Right lobe of liver (tissue), 6 donors: ENCODE data around the gene WDR83. TPM values are rescaled to one million over a fixed set of nuclear protein-coding genes. Genes with fewer than 3 reads are reported as not detected.
"Not testable (repeated sequence)": the region's sequence is repeated elsewhere in the genome, so short reads cannot be mapped to it uniquely, and the experiment has no call there.

Experiments
- ATAC-seq, 4 donors: fragments of 200-7000 bp; cut with Tn5 transposase; one replicate each; pipeline ENCODE4 v1.9.1; 2020; ENCODE audit warnings: mild to moderate bottlenecking in 4 of 4, moderate library complexity in 4 of 4
- DNase-seq, 3 donors: peaks; one replicate each; pipeline ENCODE4 v3.0.0-alpha.2; 2020
- H3K27ac ChIP-seq, 3 donors: fragments of 200-600 bp; one replicate each; pipeline ENCODE4 v1.8.0; 2022
- H3K27me3 ChIP-seq, 2 donors: fragments of 200-600 bp; one replicate each; pipeline ENCODE4 v1.8.0; 2022
- H3K36me3 ChIP-seq, 4 donors: fragments of 200-600 bp; sonication (generic) in 1 of 4; one replicate each; pipeline versions ENCODE4 v1.5.1 to v1.8.0; 2017 to 2022; ENCODE audit warnings: control low read depth in 1 of 4
- H3K4me1 ChIP-seq, 4 donors: fragments of 200-600 bp; sonication (generic) in 1 of 4; one replicate each; pipeline versions ENCODE4 v1.5.1 to v1.8.0; 2017 to 2022; ENCODE audit warnings: control low read depth in 1 of 4
- H3K4me3 ChIP-seq, 3 donors: fragments of 200-600 bp; one replicate each; pipeline ENCODE4 v1.8.0; 2022
- H3K9me3 ChIP-seq, 4 donors: fragments of 200-600 bp; sonication (generic) in 1 of 4; one replicate each; pipeline versions ENCODE4 v1.5.1 to v1.8.0; 2017 to 2022; ENCODE audit warnings: control low read depth in 1 of 4
- POLR2A ChIP-seq: fragments of 450-650 bp; IDR thresholded peaks from one replicate; pipeline ENCODE4 v1.6.1; 2017; ENCODE audit warnings: antibody characterized with exemption, mild to moderate bottlenecking
- WGBS: methylation state at CpG from one replicate; pipeline ENCODE4 v1.1.6; 2018; ENCODE audit warnings: low coverage, low lambda C conversion rate; ENCODE audit not compliant: insufficient coverage; ENCODE audit errors: missing lambda C conversion rate; 5-methylcytosine and 5-hydroxymethylcytosine counted together
- intact Hi-C, 2 donors: fragments of 100-400 bp; cut with DNase I; formaldehyde crosslinking; loops; one replicate each; pipeline versions ENCODE4 v1.11.2 to v1.14.1; 2022
- total RNA-seq, 6 experiments: library from RNA; depleted of rRNA in 2 of 6; stranded (reverse); fragments of >200 nt in 2 of 6; fragmentation: NEBNext Ultra II Directional in 3 of 6; extraction: Animal tissue kit (Norgen Biotek cat#: 25700) in 3 of 6; gene quantifications; one replicate each; pipeline versions ENCODE4 v1.1.0 to v1.2.4, GENCODE V29; 2016 to 2023
- TF ChIP-seq, protein P1 (sequence below), 4 donors: fragments of 200-600 bp in 3 of 4; fragments of 450-650 bp in 1 of 4; IDR thresholded peaks; one replicate each; pipeline versions ENCODE4 v1.5.1 to v1.8.0; 2016 to 2022; ENCODE audit warnings: antibody characterized with exemption in 4 of 4, mild to moderate bottlenecking in 2 of 4
- donor health status: DM: no; HTN: yes; CAD: no.
- donor health status: DM: no; HTN: no; CAD: no.
- donor health status: DM: no; HTN: no; CAD: no.
- donor health status: DM: no; HTN: yes; CAD: no.
- donor health status: DM: no; HTN: yes; CAD: no.

The WDR83 gene
- total RNA-seq, 6 experiments from 2014 or later, result 2.5 to 6.2 (median 4.2) TPM

DNA sequence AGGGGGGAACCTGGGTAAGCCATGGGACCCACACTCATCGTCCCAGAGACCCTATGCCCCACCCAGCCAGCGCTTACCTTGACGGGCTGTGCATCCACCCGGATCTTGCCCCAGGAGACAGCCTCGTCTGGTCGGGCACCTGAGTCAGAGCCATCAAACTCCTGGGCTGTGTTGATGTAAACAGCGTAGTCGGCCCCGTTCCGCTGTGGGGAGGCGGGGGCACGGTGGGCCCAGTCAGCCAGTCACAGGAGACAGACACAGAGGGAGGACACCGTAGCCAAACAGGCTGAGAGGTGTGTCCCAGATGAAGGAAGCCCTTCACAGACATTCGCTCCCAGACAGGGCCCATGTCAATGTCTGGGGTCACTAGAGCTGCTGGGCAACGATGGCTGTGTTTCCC, 9.3 kb downstream of the WDR83 start:
- intact Hi-C loops, result no loop called here
- Histone ChIP-seq H3K4me3 (no peak overlapping the region), H3K27me3 (no peaks in the 10 kb centered on the region), H3K4me1 (peaks cover 0 to 19% (median 0%) of the 10 kb centered on the region in 4 donors), H3K9me3 (no peaks in the 10 kb centered on the region), H3K27ac (no peak overlapping the region), H3K36me3 (peaks cover 0 to 66% (median 26%) of the 10 kb centered on the region in 4 donors)
- no CpG with 5 or more reads among the region's 15 CpGs for WGBS
- TF ChIP-seq, protein P1, sequence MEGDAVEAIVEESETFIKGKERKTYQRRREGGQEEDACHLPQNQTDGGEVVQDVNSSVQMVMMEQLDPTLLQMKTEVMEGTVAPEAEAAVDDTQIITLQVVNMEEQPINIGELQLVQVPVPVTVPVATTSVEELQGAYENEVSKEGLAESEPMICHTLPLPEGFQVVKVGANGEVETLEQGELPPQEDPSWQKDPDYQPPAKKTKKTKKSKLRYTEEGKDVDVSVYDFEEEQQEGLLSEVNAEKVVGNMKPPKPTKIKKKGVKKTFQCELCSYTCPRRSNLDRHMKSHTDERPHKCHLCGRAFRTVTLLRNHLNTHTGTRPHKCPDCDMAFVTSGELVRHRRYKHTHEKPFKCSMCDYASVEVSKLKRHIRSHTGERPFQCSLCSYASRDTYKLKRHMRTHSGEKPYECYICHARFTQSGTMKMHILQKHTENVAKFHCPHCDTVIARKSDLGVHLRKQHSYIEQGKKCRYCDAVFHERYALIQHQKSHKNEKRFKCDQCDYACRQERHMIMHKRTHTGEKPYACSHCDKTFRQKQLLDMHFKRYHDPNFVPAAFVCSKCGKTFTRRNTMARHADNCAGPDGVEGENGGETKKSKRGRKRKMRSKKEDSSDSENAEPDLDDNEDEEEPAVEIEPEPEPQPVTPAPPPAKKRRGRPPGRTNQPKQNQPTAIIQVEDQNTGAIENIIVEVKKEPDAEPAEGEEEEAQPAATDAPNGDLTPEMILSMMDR (IDR thresholded peaks at IDR 0.05), result no peak
- no peak for TF ChIP-seq POLR2A
- no peak for DNase-seq
- ATAC-seq, result no peak

GRCh38 chr19:12676384-12676792, 9.8 kb downstream of the WDR83 start:
- Histone ChIP-seq H3K4me1 (peaks cover 0 to 19% (median 0%) of the 10 kb centered on the region in 4 donors), H3K27ac (no peak overlapping the region), H3K4me3 (no peak overlapping the region), H3K36me3 (peaks cover 0 to 66% (median 26%) of the 10 kb centered on the region in 4 donors), H3K9me3 (no peaks in the 10 kb centered on the region), H3K27me3 (no peaks in the 10 kb centered on the region)
- intact Hi-C loops, result no loop called here
- TF ChIP-seq, protein P1 (IDR thresholded peaks at IDR 0.05), result peak; percentile 78 to 86 (median 82)
- no peak for TF ChIP-seq POLR2A
- WGBS, result no CpG with 5 or more reads among the region's 4 CpGs
- peak; percentile 56 to 74 (median 68) for ATAC-seq
- peak; percentile 84 to 88 (median 85) for DNase-seq

- intact Hi-C loops, result no loop called here
- ATAC-seq (no peak), DNase-seq (no peak)
- Histone ChIP-seq H3K9me3 (no peaks in the 10 kb centered on the region), H3K27ac (no peak overlapping the region), H3K36me3 (peaks cover 0 to 66% (median 26%) of the 10 kb centered on the region in 4 donors), H3K4me1 (peaks cover 0 to 19% (median 0%) of the 10 kb centered on the region in 4 donors), H3K27me3 (no peaks in the 10 kb centered on the region), H3K4me3 (no peak overlapping the region)
- 83% methylated on average over 1 of the region's 12 CpGs for WGBS
- TF ChIP-seq POLR2A, result no peak
- TF ChIP-seq, protein P1 (IDR thresholded peaks at IDR 0.05), result no peak
Observed at GRCh38 chr19:12676928-12677327, 10.3 kb downstream of the WDR83 start.

DNA sequence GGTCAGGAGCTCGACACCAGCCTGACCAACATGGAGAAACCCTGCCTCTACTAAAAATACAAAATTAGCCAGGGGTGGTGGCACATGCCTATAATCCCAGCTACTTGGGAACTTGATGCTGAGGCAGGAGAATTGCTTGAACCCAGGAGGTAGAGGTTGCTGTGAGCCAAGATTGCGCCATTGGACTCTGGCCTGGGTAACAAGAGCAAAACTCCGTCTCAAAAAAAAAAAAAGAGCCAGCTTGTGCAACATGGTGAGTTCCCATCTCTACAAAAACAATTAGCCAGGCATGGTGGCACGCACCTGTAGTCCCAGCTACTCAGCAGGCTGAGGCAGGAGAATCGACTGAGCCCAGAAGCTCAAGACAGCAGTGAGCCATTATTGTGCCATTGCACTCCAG, 11.4 kb downstream of the WDR83 start:
- DNase-seq, result peak in 2 of 3 donors; percentile 70 to 79
- H3K4me3 ChIP-seq, H3K9me3 ChIP-seq, intact Hi-C loops, H3K27me3 ChIP-seq: not testable (repeated sequence)
- peak overlapping the region in 1 of 3 donors; percentile 7 for H3K27ac ChIP-seq
- peaks cover 0 to 19% (median 0%) of the 10 kb centered on the region in 4 donors for H3K4me1 ChIP-seq
- peak in 3 of 4 donors; percentile 13 to 34 (median 17) for ATAC-seq
- 10% methylated on average over 4 of the region's 5 CpGs for WGBS
- H3K36me3 ChIP-seq, result peaks cover 0 to 61% (median 26%) of the 10 kb centered on the region in 4 donors

- H3K4me3 ChIP-seq, result no peak overlapping the region
- H3K4me1 ChIP-seq, result peaks cover 0 to 19% (median 0%) of the 10 kb centered on the region in 4 donors
- 78% methylated on average over 5 of the region's 9 CpGs for WGBS
- H3K27ac ChIP-seq, result no peak overlapping the region
- ATAC-seq, result no peak
- intact Hi-C loops, result no loop called here
- H3K27me3 ChIP-seq, result no peaks in the 10 kb centered on the region
- no peak for DNase-seq
- no peaks in the 10 kb centered on the region for H3K9me3 ChIP-seq
- no peak for TF ChIP-seq POLR2A
- TF ChIP-seq, protein P1 (IDR thresholded peaks at IDR 0.05), result no peak
- H3K36me3 ChIP-seq, result peaks cover 0 to 42% (median 20%) of the 10 kb centered on the region in 4 donors
Observed at GRCh38 chr19:12680034-12680433, 13.4 kb downstream of the WDR83 start.
